ENCODE measurements around the gene DHX8. TPM values are rescaled to one million over a fixed set of nuclear protein-coding genes. Genes with fewer than 3 reads are reported as not detected.

The DHX8 gene
- total and polyA plus RNA-seq, 5 donors from 2014 or later, result 19.8 to 129 (median 26.9) TPM

DNA sequence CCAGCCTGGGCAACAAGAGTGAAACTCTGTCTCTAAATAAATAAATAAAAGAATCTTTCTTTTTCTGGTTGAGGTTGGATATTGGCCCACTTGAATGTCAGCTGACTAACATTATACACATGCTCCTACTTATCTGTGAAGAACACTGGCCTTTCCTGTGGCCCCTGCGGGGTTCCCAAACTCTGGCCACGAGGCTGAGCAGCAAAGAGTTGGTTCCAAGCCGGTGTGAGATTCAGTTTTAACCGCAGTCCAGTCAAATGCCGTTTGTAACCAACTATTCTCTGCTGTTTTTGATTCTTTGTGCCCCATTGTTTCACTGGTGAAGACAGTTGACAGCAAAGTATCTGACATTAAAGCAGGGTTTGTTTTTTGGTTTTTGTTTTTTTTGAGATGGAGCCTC, 51.1 kb downstream of the DHX8 start:
- Mint-ChIP-seq H3K4me3 (no peak overlapping the region), H3K4me1 (no peaks in the 10 kb centered on the region), H3K27me3 (no peaks in the 10 kb centered on the region), H3K36me3 (no peaks in the 10 kb centered on the region), H3K9me3 (no peaks in the 10 kb centered on the region), H3K27ac (no peak overlapping the region)
- H3K27ac ChIP-seq (ENCODE audit: insufficient read depth, low read length, poor library complexity, severe bottlenecking), result no peak overlapping the region
- H3K36me3 ChIP-seq (ENCODE audit: control insufficient read depth, insufficient read depth, low read length), result no peaks in the 10 kb centered on the region
- H3K4me3 ChIP-seq (ENCODE audit: low read depth, low read length), result no peak overlapping the region
- H3K4me1 ChIP-seq (ENCODE audit: control insufficient read depth, insufficient read depth, low read length, poor library complexity, severe bottlenecking), result no peaks in the 10 kb centered on the region
- DNase-seq (no peak), ATAC-seq (ENCODE audit: low read depth in 2 of 2) (no peak)
- no peaks in the 10 kb centered on the region for H3K9me3 ChIP-seq (ENCODE audit: control insufficient read depth in 2 of 2, low read length in 2 of 2)
- no peaks in the 10 kb centered on the region for H3K27me3 ChIP-seq (ENCODE audit: control insufficient read depth, insufficient read depth, low read length)

DNA sequence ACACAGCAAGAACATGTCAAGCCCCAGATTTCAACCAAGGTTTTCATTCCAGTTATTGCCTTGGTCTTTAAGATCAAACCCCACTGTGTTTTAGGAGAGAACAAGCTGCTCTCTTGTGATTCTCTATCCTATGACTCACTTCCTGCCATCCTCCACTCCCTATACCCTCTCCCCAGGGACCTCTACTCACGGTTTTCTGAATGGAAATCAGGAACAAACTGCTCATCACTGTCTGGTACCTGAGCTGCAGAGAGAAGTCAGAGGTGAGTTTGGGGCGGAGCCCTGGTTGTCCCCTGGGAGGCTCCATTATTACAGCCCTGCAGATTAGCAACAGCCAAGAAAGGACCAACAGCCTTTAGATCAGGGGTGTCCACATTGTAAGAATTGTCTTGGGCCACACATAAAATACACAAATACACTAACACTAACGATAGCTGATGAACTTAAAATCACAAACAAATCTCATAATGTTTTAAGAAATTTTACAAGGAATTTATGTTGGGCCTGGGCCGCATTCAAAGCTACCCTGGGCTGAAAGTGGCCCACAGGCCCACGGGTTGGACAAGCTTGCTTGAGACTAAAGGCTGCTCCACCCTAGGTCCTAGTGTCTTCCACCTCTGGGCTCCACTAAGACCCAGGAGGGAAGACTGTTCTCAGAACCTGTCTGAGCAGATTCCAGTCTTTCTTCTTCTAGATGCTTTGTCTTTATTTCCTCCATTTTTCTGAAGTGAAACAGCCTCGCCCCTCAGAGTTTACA, 52.6 kb downstream of the DHX8 start:
- ATAC-seq (ENCODE audit: low read depth in 2 of 2), result no peak

DNA sequence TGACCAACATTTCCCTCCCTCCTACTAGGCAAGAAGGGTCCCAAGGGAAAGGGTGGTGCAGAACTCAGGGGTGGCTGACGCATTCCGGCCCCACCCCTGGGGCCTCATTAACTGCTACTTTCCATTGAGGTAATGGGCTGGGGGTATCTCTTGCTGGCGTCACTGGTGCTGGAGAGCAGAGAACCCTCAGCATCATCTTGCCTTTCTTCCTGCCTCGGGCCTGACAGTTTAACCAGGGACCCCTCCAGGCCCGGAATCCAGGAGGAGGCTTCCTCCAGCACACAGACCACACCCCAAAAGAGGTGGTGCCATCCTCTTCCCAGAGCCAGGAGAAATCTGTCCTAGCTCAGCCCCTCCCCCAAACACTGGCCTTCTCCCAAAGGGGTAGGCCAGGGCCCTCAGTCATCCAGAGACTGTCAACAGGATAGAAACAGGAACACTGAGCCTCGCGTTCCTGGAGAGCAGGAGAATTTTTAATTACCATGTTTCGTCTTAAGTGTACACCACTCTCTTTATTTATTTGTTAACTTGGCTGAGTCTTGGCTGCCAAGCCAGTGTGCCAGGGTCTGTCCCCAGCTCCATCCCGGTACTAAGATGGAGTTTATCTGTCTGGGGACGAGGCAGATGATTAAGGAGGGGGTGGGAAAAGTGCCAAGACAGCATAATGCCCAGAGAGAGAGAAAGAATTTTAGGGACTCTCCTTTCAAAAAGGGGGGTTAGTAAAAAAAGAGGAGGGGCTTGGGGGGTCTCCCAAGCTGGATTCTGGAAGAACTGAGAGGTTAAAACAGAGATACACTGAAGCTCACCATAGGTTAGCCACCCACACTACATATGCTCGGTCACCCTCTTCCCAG, 57.3 kb downstream of the DHX8 start:
- Histone ChIP-seq H3K4me1 (ENCODE audit: control insufficient read depth, insufficient read depth, low read length, poor library complexity, severe bottlenecking) (peaks cover 11% of the 10 kb centered on the region), H3K27me3 (ENCODE audit: control insufficient read depth, insufficient read depth, low read length) (peaks cover 10% of the 10 kb centered on the region), H3K36me3 (ENCODE audit: control insufficient read depth, insufficient read depth, low read length) (no peaks in the 10 kb centered on the region), H3K4me3 (ENCODE audit: low read depth, low read length) (no peak overlapping the region), H3K9me3 (ENCODE audit: control insufficient read depth in 2 of 2, low read length in 2 of 2) (no peaks in the 10 kb centered on the region), H3K27ac (ENCODE audit: insufficient read depth, low read length, poor library complexity, severe bottlenecking) (no peak overlapping the region)
- peaks cover 22% of the 10 kb centered on the region for H3K27me3 Mint-ChIP-seq
- H3K36me3 Mint-ChIP-seq, result no peaks in the 10 kb centered on the region
- H3K9me3 Mint-ChIP-seq, result peaks cover 0 to 1% (median 0%) of the 10 kb centered on the region in 7 donors
- no peak for ATAC-seq (ENCODE audit: low read depth in 2 of 2)
- no peak overlapping the region for H3K4me3 Mint-ChIP-seq
- peak overlapping the region in 1 of 3 donors; percentile 52 for H3K27ac Mint-ChIP-seq
- no peak for DNase-seq
- peaks cover 0 to 10% (median 3%) of the 10 kb centered on the region in 4 donors for H3K4me1 Mint-ChIP-seq

More for the DNA sequence above, 52.6 kb downstream of the DHX8 start:
- Mint-ChIP-seq H3K4me3 (no peak overlapping the region), H3K4me1 (no peaks in the 10 kb centered on the region), H3K9me3 (no peaks in the 10 kb centered on the region), H3K27ac (no peak overlapping the region), H3K27me3 (no peaks in the 10 kb centered on the region), H3K36me3 (no peaks in the 10 kb centered on the region)
- Histone ChIP-seq H3K4me3 (ENCODE audit: low read depth, low read length) (no peak overlapping the region), H3K4me1 (ENCODE audit: control insufficient read depth, insufficient read depth, low read length, poor library complexity, severe bottlenecking) (no peaks in the 10 kb centered on the region), H3K27me3 (ENCODE audit: control insufficient read depth, insufficient read depth, low read length) (no peaks in the 10 kb centered on the region), H3K36me3 (ENCODE audit: control insufficient read depth, insufficient read depth, low read length) (no peaks in the 10 kb centered on the region), H3K27ac (ENCODE audit: insufficient read depth, low read length, poor library complexity, severe bottlenecking) (no peak overlapping the region), H3K9me3 (ENCODE audit: control insufficient read depth in 2 of 2, low read length in 2 of 2) (no peaks in the 10 kb centered on the region)
- DNase-seq, result no peak

DNA sequence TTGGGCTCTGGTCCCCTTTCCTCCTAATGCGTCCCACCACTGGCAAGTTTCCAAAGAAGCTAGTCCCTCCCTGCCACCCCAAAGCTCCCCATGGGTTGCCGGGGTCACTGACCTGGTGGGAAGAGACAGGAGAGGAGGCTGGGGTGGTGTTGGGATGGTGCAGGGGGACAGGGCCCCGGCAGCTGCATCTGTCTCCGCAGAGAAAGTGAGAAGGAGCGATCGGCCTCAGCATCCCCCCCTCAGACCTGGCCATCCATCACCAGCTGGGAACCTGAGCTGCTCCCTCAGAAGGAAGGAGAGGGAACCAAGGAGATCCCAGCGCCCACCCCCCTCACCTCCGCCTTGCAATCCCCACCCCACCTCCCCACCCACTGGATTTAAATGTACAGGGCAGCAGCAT, 59.1 kb downstream of the DHX8 start:
- no peaks in the 10 kb centered on the region for H3K9me3 ChIP-seq (ENCODE audit: control insufficient read depth in 2 of 2, low read length in 2 of 2)
- no peak for DNase-seq
- peaks cover 40% of the 10 kb centered on the region for H3K27me3 Mint-ChIP-seq
- H3K4me1 ChIP-seq (ENCODE audit: control insufficient read depth, insufficient read depth, low read length, poor library complexity, severe bottlenecking), result peaks cover 26% of the 10 kb centered on the region
- H3K36me3 Mint-ChIP-seq, result no peaks in the 10 kb centered on the region
- H3K36me3 ChIP-seq (ENCODE audit: control insufficient read depth, insufficient read depth, low read length), result no peaks in the 10 kb centered on the region
- H3K27ac Mint-ChIP-seq, result no peak overlapping the region
- no peak for ATAC-seq (ENCODE audit: low read depth in 2 of 2)
- H3K4me1 Mint-ChIP-seq, result peaks cover 9 to 27% (median 17%) of the 10 kb centered on the region in 4 donors
- H3K4me3 ChIP-seq (ENCODE audit: low read depth, low read length), result no peak overlapping the region
- peaks cover 22% of the 10 kb centered on the region for H3K27me3 ChIP-seq (ENCODE audit: control insufficient read depth, insufficient read depth, low read length)
- H3K4me3 Mint-ChIP-seq, result no peak overlapping the region
- H3K9me3 Mint-ChIP-seq, result peaks cover 0 to 1% (median 0%) of the 10 kb centered on the region in 7 donors
- H3K27ac ChIP-seq (ENCODE audit: insufficient read depth, low read length, poor library complexity, severe bottlenecking), result no peak overlapping the region

DNA sequence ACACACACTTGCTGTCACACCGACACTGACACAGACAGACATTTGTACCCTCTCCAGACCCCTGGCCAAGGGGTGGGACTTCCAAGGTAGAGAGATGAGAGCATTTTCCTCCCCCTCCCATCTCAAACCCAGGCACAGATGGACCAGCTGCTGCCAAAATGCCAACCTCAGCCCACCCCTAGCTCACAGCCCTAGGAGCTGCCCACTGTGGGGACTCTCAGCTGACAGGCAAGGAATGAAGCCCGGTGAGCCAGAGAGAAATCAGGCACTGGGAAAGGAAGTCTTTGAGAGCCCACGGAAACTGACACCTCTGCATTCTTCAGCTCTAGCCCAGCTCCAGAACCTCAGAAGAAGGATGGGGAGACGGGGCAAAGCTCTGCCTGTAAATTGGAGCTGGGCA, 59.5 kb downstream of the DHX8 start:
- no peak overlapping the region for H3K27ac ChIP-seq (ENCODE audit: insufficient read depth, low read length, poor library complexity, severe bottlenecking)
- Mint-ChIP-seq H3K27ac (no peak overlapping the region), H3K27me3 (peaks cover 42% of the 10 kb centered on the region), H3K9me3 (peaks cover 0 to 1% (median 0%) of the 10 kb centered on the region in 7 donors), H3K4me1 (peaks cover 11 to 29% (median 18%) of the 10 kb centered on the region in 4 donors), H3K36me3 (no peaks in the 10 kb centered on the region), H3K4me3 (peak overlapping the region in 1 of 4 donors; percentile 64)
- H3K27me3 ChIP-seq (ENCODE audit: control insufficient read depth, insufficient read depth, low read length), result peaks cover 23% of the 10 kb centered on the region
- H3K36me3 ChIP-seq (ENCODE audit: control insufficient read depth, insufficient read depth, low read length), result no peaks in the 10 kb centered on the region
- no peak for ATAC-seq (ENCODE audit: low read depth in 2 of 2)
- no peaks in the 10 kb centered on the region for H3K9me3 ChIP-seq (ENCODE audit: control insufficient read depth in 2 of 2, low read length in 2 of 2)
- peaks cover 26% of the 10 kb centered on the region for H3K4me1 ChIP-seq (ENCODE audit: control insufficient read depth, insufficient read depth, low read length, poor library complexity, severe bottlenecking)
- DNase-seq, result no peak
- no peak overlapping the region for H3K4me3 ChIP-seq (ENCODE audit: low read depth, low read length)

DNA sequence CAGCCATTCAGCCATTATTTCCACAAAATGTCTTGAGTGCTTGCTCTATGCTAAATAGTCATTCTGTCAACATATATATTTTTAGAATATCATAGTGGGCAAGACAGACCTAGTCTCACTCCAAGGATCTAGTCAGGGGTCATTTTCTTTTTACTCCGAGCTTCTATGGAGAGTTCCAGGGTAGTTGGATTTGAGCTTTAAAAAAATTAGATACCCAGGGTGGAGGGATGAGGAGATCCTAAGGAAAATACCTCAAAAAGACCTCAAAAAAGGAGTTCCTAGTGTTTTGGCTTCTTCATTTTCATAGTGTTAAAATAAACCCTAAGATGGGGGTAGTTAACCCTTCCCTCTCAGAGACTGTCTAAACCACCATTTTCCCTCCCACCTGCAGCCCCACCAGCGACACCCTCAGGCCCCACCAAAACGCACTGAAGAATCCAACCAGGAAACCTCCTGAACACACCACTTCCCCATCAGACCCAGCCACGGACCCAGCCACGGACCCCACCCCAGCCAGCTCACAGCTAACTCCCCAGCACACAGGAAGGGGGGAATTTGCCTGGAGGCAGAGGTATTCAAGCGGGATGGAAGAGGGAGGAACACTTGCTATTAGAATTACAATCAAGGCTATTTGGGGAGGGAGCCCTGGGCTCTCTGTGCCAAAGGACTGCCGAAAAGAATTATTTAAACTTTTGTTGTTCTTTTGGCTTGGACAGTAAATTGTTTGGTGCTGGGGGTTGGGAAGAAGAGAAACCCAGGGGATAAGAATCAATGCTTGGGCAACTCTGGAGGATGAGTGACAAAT, 60.2 kb downstream of the DHX8 start:
- H3K4me3 ChIP-seq (ENCODE audit: low read depth, low read length), result no peak overlapping the region
- H3K36me3 ChIP-seq (ENCODE audit: control insufficient read depth, insufficient read depth, low read length), result no peaks in the 10 kb centered on the region
- peaks cover 11 to 29% (median 18%) of the 10 kb centered on the region in 4 donors for H3K4me1 Mint-ChIP-seq
- no peak for DNase-seq
- H3K27me3 Mint-ChIP-seq, result peaks cover 42% of the 10 kb centered on the region
- H3K9me3 Mint-ChIP-seq, result peaks cover 0 to 1% (median 0%) of the 10 kb centered on the region in 7 donors
- no peaks in the 10 kb centered on the region for H3K9me3 ChIP-seq (ENCODE audit: control insufficient read depth in 2 of 2, low read length in 2 of 2)
- no peak for ATAC-seq (ENCODE audit: low read depth in 2 of 2)
- peak overlapping the region; percentile 24 to 81 (median 45) for H3K4me3 Mint-ChIP-seq
- peaks cover 26% of the 10 kb centered on the region for H3K4me1 ChIP-seq (ENCODE audit: control insufficient read depth, insufficient read depth, low read length, poor library complexity, severe bottlenecking)
- H3K27ac ChIP-seq (ENCODE audit: insufficient read depth, low read length, poor library complexity, severe bottlenecking), result no peak overlapping the region
- H3K36me3 Mint-ChIP-seq, result no peaks in the 10 kb centered on the region
- H3K27me3 ChIP-seq (ENCODE audit: control insufficient read depth, insufficient read depth, low read length), result peaks cover 24% of the 10 kb centered on the region
- H3K27ac Mint-ChIP-seq, result no peak overlapping the region

DNA sequence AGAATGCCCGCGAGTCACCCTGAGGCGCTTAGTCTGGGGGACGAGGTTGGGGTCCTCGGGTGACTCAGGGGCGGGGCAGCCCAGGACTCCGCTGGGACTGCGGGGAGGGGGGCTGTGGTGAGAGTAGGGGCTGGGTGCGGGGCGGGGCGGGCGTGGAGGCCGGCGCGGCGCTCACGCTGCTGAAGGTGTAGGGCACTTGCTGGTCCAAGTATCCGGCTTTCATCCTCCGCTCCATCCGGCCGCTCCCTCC, 61.5 kb downstream of the DHX8 start:
- Histone ChIP-seq H3K27ac (ENCODE audit: insufficient read depth, low read length, poor library complexity, severe bottlenecking) (no peak overlapping the region), H3K4me1 (ENCODE audit: control insufficient read depth, insufficient read depth, low read length, poor library complexity, severe bottlenecking) (peaks cover 26% of the 10 kb centered on the region), H3K27me3 (ENCODE audit: control insufficient read depth, insufficient read depth, low read length) (peaks cover 31% of the 10 kb centered on the region), H3K9me3 (ENCODE audit: control insufficient read depth in 2 of 2, low read length in 2 of 2) (no peaks in the 10 kb centered on the region), H3K4me3 (ENCODE audit: low read depth, low read length) (no peak overlapping the region), H3K36me3 (ENCODE audit: control insufficient read depth, insufficient read depth, low read length) (no peaks in the 10 kb centered on the region)
- H3K9me3 Mint-ChIP-seq, result peaks cover 0 to 1% (median 0%) of the 10 kb centered on the region in 7 donors
- H3K36me3 Mint-ChIP-seq, result no peaks in the 10 kb centered on the region
- peaks cover 42% of the 10 kb centered on the region for H3K27me3 Mint-ChIP-seq
- peak overlapping the region in 1 of 4 donors; percentile 81 for H3K4me3 Mint-ChIP-seq
- H3K4me1 Mint-ChIP-seq, result peaks cover 11 to 29% (median 18%) of the 10 kb centered on the region in 4 donors
- ATAC-seq (ENCODE audit: low read depth in 2 of 2) (no peak), DNase-seq (peak; percentile 12 to 25 (median 22))
- H3K27ac Mint-ChIP-seq, result no peak overlapping the region
